GM15510 (cell line): ENCODE measurements around the gene ATP13A3.

Experiments
- POLR2A ChIP-seq: IDR thresholded peaks from 3 replicates; pipeline ENCODE4 v1.6.1; 2011; ENCODE audit warnings: borderline replicate concordance; ENCODE audit not compliant: insufficient read length; ENCODE audit errors: extremely low read depth

Gene ATP13A3

DNA sequence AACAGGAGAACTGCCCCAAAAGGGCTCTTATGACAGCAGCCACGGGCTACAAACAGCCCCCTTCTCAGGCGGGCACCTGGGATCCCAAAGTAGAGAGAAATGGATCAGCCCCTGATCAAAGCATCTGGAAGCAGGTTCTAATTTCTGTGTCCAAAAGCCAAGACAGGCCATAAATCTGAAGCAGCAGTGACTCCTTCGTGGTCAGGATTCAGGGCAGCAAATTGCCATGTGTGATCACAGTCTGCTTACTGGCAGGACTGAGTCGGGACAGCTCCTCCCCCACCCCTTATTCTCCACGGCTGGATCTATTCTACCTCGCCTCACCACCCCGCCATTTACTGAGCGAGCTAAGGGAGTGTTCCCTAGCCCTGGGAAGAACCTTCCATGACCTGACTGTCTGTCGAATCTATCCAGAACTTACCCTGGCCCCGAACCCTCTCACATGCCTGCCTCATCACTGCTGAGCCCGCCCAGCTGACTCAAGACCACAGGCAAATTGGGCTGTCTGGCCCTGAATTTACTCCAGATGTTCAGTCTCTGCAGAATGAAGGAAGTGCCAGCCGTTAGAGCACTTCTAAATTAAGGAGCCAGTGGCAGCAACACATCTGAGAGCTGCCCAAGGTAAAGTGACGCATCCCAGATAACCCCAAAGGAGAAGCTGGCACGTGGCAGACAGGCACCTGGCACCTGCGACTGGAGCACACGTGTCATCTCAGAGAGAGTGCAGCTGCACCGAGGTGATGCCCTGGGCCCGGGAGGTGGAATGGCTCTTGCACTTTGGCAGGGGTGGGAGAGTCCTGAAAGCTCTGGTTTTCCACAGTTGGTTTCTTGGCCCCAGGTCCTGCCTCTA, 118.6 kb downstream of the ATP13A3 start:
- TF ChIP-seq POLR2A = no peak

DNA sequence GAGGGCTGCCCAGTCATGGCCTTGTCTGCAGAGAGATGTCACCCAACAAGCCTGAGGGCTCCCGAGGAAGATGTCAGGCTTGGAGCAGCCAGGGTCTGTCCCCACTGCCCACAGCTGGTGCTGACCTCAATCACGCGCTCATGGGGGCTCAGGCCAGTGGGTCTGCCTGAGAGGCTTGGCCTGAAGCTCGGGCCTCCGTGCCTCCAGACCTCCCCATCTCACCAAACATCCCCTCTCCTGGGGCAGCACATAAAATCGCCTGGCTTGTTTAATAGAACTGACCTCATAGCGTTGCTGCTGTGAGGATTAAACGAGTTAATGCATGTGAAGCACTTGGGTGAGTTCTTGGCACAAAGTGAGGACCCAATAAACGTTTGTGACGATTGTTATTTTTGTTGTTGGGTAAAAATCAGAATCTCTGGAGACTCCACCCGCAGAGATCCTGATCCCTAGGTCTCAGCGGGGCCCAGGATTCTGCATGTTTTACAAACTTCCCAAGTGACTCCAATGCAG, 120.8 kb downstream of the ATP13A3 start:
- no peak for TF ChIP-seq POLR2A

DNA sequence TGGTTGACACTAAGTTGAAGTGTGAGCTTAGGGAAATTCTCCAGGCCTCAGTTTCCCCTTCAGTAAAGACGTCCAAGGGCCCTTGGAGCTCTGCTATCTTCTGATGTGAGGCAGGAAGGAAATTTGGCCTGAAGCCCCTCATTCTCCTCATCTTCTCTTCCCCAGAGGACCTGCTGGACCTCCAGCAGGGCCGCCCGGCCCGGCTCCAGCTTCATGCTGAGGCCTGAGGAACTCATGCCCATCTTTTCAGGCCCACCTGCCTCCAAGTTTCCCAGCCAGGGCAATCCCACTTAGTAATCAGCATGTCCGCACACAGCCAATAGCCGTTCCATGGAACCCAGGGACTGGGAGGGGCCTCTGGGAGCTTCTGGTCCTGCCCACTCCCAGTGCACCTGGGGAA, 121.3 kb downstream of the ATP13A3 start:
- TF ChIP-seq POLR2A = no peak

DNA sequence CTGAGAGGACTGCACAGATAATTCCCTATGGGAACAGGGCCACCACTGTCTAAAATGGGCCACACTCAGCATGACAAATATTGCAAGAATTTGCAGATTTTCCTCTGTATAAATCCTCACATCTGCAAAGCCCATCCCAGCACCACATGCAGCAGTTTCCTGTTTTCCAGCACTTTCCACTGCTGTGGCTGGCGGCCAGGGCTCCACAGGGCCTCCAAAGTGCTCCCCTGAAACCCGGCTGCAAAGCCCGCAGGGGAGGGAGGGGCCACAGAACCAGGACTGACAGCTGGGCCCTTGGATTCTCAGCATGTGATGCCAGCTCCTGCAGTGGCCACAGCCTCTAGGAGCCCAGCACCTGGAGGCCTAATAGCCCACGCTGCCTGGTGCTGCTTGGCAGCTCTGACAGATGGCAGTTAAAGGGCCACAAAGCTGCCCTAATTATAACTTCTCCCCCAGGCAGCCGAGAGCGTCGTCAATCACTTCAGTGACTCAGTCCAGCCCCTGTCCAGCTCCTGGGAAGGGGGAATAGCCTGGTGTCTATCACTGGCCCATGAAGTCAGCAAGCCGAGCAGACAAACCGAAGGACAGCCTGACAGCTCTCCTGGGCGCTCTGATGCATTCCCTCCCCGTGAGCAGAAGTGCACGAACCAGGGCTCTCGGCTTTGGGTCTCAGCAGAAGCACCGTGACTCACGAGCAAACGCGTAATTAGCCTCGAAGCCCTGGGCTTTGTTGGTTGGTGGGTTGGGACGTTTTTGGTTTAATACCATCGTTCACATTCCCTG, 122.0 kb downstream of the ATP13A3 start:
- TF ChIP-seq POLR2A = no peak

DNA sequence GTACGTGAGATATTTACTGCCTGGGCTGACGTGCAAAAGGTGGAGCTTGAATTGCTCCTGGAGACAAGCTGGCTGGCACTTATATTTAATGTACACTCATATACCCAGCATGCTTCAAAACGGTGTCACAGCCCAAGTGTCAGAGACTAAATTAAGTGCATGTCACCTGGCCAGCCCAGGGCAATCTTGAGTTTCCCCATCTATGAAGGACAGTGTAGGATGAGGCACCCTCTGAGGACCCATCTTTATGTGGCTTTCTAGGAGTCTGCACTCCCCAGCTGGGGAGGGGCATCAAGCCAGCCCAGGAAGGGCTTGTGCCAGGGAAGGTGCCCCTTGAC, 122.5 kb downstream of the ATP13A3 start:
- TF ChIP-seq POLR2A = no peak

DNA sequence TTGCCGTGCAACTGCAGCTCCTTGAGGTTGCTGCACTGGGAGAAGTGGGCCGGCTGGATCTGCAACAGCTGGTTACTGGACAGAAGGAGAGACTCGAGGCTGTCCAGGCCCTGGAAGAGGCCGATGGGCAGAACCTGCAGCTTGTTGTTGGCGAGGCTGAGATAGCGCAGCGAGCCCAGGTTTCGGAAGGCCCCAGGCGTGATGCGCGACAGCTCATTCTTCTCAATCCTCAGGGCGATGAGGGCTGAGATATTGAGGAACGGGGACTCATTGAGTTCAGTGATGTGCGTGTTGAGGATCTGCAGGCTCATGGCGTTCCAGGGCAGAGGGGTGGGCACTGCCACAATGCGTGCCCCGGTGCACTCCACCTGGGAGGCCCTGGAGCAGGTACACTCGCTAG, 126.2 kb downstream of the ATP13A3 start:
- TF ChIP-seq POLR2A = no peak

DNA sequence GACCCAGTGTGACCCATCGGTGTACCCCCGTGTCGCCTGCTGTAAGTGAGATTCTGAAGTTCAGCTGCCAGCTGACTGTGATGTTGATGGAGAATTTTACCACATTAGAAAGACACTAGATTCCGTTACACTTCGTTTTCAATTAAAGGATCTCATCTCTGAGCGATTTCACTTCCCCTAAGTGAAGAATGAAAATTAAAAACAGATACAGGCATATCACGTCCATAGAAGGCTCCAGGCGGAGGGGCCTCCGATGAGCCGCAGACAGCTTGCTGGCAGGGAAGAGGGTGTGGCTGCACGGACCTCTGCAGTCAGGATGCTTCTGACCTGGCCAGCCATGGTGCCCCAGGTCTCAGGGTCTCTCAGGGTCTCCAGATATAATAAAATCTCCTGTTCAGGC, 129.1 kb downstream of the ATP13A3 start:
- TF ChIP-seq POLR2A = no peak

DNA sequence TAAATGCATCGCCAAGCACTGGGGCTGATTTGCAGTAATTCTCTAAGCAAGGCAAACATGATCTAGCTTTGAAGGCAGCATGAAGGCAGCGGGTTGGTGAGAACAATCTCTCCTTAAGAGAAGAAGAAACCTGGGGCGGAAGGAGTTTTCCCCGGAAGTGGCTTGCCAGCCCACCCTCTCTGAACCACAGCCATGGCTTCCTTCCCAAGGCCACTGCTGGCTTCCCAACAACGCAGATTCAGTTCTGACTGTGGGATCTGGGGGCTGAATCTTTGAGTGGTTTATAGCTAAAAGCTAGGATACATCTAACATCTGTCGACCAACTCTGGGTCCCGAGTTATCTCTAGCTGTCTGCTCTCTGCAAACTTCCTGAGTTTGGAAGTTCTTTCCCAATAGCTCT, 131.4 kb downstream of the ATP13A3 start:
- no peak for TF ChIP-seq POLR2A

GRCh38 chr3:194354315-194354714, 132.5 kb downstream of the ATP13A3 start:
- no peak for TF ChIP-seq POLR2A
